Right lobe of liver (tissue), 4 donors: ENCODE measurements around the gene ASXL1.

Experiments
- POLR2A ChIP-seq: fragments of 450-650 bp; IDR thresholded peaks from one replicate; pipeline ENCODE4 v1.6.1; 2017; ENCODE audit warnings: antibody characterized with exemption, mild to moderate bottlenecking
- TF ChIP-seq, protein P1 (sequence below), 4 donors: fragments of 200-600 bp in 3 of 4; fragments of 450-650 bp in 1 of 4; IDR thresholded peaks; one replicate each; pipeline versions ENCODE4 v1.5.1 to v1.8.0; 2016 to 2022; ENCODE audit warnings: antibody characterized with exemption in 4 of 4, mild to moderate bottlenecking in 2 of 4
- donor health status: DM: no; HTN: no; CAD: no.
- donor health status: DM: no; HTN: no; CAD: no.
- donor health status: DM: no; HTN: yes; CAD: no.

DNA sequence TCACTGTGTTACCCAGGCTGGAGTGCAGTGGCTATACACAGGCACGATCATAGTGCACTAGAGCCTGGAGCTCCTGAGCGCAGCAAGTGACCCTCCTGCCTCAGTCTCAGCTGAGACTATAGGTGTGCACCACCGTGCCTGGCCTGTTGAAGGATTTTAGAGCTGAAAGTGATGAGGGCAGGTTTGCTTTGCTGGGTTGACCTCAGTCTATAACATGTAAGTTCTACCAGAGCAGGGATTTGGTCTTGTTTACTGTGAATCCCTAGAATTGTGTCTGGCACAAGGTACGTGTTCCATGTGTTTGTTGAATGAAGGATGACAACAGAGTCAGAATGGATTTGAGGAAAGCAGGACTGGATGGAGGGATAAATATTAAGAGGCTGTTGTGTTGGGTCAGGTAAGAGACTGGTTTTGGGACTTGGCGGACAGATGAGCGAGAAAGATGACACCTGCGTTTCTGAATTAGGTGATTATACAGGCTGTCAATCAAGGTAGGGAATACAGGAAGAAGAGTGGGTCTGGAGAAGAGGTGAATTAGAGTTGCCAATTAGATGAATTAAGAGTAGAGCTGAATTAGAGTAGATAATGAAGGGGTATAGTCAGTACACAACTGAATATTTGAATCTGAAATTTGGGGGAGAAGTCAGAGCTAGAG, 6.5 kb downstream of the ASXL1 start:
- TF ChIP-seq, protein P1, sequence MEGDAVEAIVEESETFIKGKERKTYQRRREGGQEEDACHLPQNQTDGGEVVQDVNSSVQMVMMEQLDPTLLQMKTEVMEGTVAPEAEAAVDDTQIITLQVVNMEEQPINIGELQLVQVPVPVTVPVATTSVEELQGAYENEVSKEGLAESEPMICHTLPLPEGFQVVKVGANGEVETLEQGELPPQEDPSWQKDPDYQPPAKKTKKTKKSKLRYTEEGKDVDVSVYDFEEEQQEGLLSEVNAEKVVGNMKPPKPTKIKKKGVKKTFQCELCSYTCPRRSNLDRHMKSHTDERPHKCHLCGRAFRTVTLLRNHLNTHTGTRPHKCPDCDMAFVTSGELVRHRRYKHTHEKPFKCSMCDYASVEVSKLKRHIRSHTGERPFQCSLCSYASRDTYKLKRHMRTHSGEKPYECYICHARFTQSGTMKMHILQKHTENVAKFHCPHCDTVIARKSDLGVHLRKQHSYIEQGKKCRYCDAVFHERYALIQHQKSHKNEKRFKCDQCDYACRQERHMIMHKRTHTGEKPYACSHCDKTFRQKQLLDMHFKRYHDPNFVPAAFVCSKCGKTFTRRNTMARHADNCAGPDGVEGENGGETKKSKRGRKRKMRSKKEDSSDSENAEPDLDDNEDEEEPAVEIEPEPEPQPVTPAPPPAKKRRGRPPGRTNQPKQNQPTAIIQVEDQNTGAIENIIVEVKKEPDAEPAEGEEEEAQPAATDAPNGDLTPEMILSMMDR (IDR thresholded peaks at IDR 0.05) = no peak
- no peak for TF ChIP-seq POLR2A
